H9 (cell line): ENCODE measurements around the gene TMSB4X. TPM values are rescaled to one million over a fixed set of nuclear protein-coding genes. Genes with fewer than 3 reads are reported as not detected.

ENCODE experiments used
- DNase-seq: peaks from one replicate; pipeline ENCODE4 v3.0.0-alpha.2; 2017
- H2AFZ ChIP-seq: one replicate; pipeline ENCODE4 v1.6.1; 2013; ENCODE audit warnings: mild to moderate bottlenecking, low read length, control low read depth, moderate library complexity
- H2AK5ac ChIP-seq: 2 replicates; pipeline ENCODE4 v1.6.1; 2013; ENCODE audit warnings: low read length, control low read depth, mixed read lengths; ENCODE audit not compliant: insufficient read length
- H2BK120ac ChIP-seq: one replicate; pipeline ENCODE4 v1.6.1; 2013; ENCODE audit warnings: low read depth, mild to moderate bottlenecking, low read length, control low read depth, inconsistent platforms; ENCODE audit not compliant: poor library complexity, severe bottlenecking
- H2BK12ac ChIP-seq: 2 replicates; pipeline ENCODE4 v1.6.1; 2013; ENCODE audit warnings: low read length, control low read depth, mixed read lengths, low read depth; ENCODE audit not compliant: insufficient read length
- H2BK15ac ChIP-seq: 2 replicates; pipeline ENCODE4 v1.6.1; 2013; ENCODE audit warnings: low read depth, low read length, control low read depth
- H2BK20ac ChIP-seq: one replicate; pipeline ENCODE4 v1.6.1; 2013; ENCODE audit warnings: low read depth, mild to moderate bottlenecking, low read length, control low read depth, inconsistent platforms; ENCODE audit not compliant: poor library complexity, severe bottlenecking
- H2BK5ac ChIP-seq: 2 replicates; pipeline ENCODE4 v1.6.1; 2013; ENCODE audit warnings: low read length, control low read depth, mixed read lengths; ENCODE audit not compliant: insufficient read length
- H3K14ac ChIP-seq: 2 replicates; pipeline ENCODE4 v1.6.1; 2013; ENCODE audit warnings: low read length, control low read depth; ENCODE audit not compliant: insufficient read depth
- H3K18ac ChIP-seq: 2 replicates; pipeline ENCODE4 v1.6.1; 2013; ENCODE audit warnings: low read depth, mild to moderate bottlenecking, mixed read lengths, low read length, control low read depth; ENCODE audit not compliant: insufficient read length
- H3K23ac ChIP-seq: 2 replicates; pipeline ENCODE4 v1.6.1; 2013; ENCODE audit warnings: low read length, control low read depth, mixed read lengths, low read depth; ENCODE audit not compliant: insufficient read length
- H3K23me2 ChIP-seq: 2 replicates; pipeline ENCODE4 v1.6.1; 2013; ENCODE audit warnings: low read depth, mild to moderate bottlenecking, mixed read lengths, low read length, control low read depth; ENCODE audit not compliant: insufficient read length, poor library complexity, severe bottlenecking
- H3K27ac ChIP-seq: 2 replicates; pipeline ENCODE4 v1.5.1; 2013; ENCODE audit warnings: low read length, control low read depth, mixed read lengths, low read depth; ENCODE audit not compliant: insufficient read length
- H3K27me3 ChIP-seq: 2 replicates; pipeline ENCODE4 v1.6.1; 2013; ENCODE audit warnings: low read length, control low read depth, inconsistent platforms; ENCODE audit not compliant: insufficient read depth
- H3K4ac ChIP-seq: 2 replicates; pipeline ENCODE4 v1.6.1; 2013; ENCODE audit warnings: low read depth, mild to moderate bottlenecking, control low read depth, inconsistent platforms, low read length, moderate library complexity
- H3K4me1 ChIP-seq: 2 replicates; pipeline ENCODE4 v1.6.1; 2013; ENCODE audit warnings: low read length, control low read depth, inconsistent platforms; ENCODE audit not compliant: insufficient read depth
- H3K4me2 ChIP-seq: 2 replicates; pipeline ENCODE4 v1.6.1; 2013; ENCODE audit warnings: low read length, control low read depth, mixed read lengths; ENCODE audit not compliant: insufficient read length, insufficient read depth
- H3K56ac ChIP-seq: 2 replicates; pipeline ENCODE4 v1.6.1; 2013; ENCODE audit warnings: low read depth, mild to moderate bottlenecking, mixed read lengths, low read length, control low read depth; ENCODE audit not compliant: insufficient read length
- H3K79me1 ChIP-seq: 2 replicates; pipeline ENCODE4 v1.6.1; 2013; ENCODE audit warnings: low read depth, mild to moderate bottlenecking, moderate library complexity, low read length, control low read depth, inconsistent platforms; ENCODE audit not compliant: insufficient read depth, poor library complexity, severe bottlenecking
- H3K79me2 ChIP-seq: 2 replicates; pipeline ENCODE4 v1.6.1; 2013; ENCODE audit warnings: low read length, control low read depth, inconsistent platforms; ENCODE audit not compliant: insufficient read depth
- H3K9ac ChIP-seq: 2 replicates; pipeline ENCODE4 v1.6.1; 2013; ENCODE audit warnings: low read length, control low read depth, mixed read lengths; ENCODE audit not compliant: insufficient read length; ENCODE audit errors: extremely low read depth
- H3K9me3 ChIP-seq: one replicate; pipeline ENCODE4 v1.6.1; 2013; ENCODE audit warnings: low read depth, low read length, inconsistent platforms; ENCODE audit not compliant: control insufficient read depth
- H3T11ph ChIP-seq: one replicate; pipeline ENCODE4 v1.6.1; 2013; ENCODE audit warnings: mild to moderate bottlenecking, low read length, control low read depth, inconsistent platforms
- H4K20me1 ChIP-seq: one replicate; pipeline ENCODE4 v1.6.1; 2013; ENCODE audit not compliant: control insufficient read depth, insufficient read length, insufficient read depth
- H4K5ac ChIP-seq: 2 replicates; pipeline ENCODE4 v1.6.1; 2013; ENCODE audit warnings: low read depth, mild to moderate bottlenecking, mixed read lengths, low read length, control low read depth; ENCODE audit not compliant: insufficient read length
- H4K8ac ChIP-seq: replicated peaks from 2 replicates; pipeline ENCODE4 v1.6.1; 2013; ENCODE audit warnings: low read length, control low read depth, mixed read lengths, low read depth; ENCODE audit not compliant: insufficient read length
- H4K91ac ChIP-seq: 2 replicates; pipeline ENCODE4 v1.6.1; 2013; ENCODE audit warnings: low read depth, mild to moderate bottlenecking, moderate library complexity, mixed read lengths, low read length, control low read depth; ENCODE audit not compliant: insufficient read length
- H3K27ac Mint-ChIP-seq, 3 experiments: 2 replicates in 2 of 3; 3 replicates in 1 of 3; pipeline ENCODE4 v1.8.0; 2020 to 2021; ENCODE audit warnings: mixed read lengths in 3 of 3, mild to moderate bottlenecking in 1 of 3, moderate library complexity in 1 of 3
- H3K27me3 Mint-ChIP-seq: 2 replicates; pipeline ENCODE4 v1.8.0; 2021; ENCODE audit warnings: low read depth, mild to moderate bottlenecking, moderate library complexity, mixed read lengths
- H3K36me3 Mint-ChIP-seq, 3 experiments: 2 replicates in 2 of 3; 3 replicates in 1 of 3; pipeline ENCODE4 v1.8.0; 2020 to 2021; ENCODE audit warnings: low read depth in 3 of 3, mixed read lengths in 3 of 3; ENCODE audit not compliant: insufficient read depth in 1 of 3
- H3K4me1 Mint-ChIP-seq, 2 experiments: 2 replicates each; pipeline ENCODE4 v1.8.0; 2020; ENCODE audit warnings: mixed read lengths in 2 of 2
- H3K4me3 Mint-ChIP-seq, 2 experiments: 2 replicates in 1 of 2; 3 replicates in 1 of 2; pipeline ENCODE4 v1.8.0; 2020 to 2021; ENCODE audit warnings: mild to moderate bottlenecking in 2 of 2, mixed read lengths in 2 of 2, moderate library complexity in 1 of 2
- H3K9me3 Mint-ChIP-seq, 2 experiments: 2 replicates in 1 of 2; 3 replicates in 1 of 2; pipeline ENCODE4 v1.8.0; 2020; ENCODE audit warnings: mild to moderate bottlenecking in 2 of 2, mixed read lengths in 2 of 2, moderate library complexity in 1 of 2
- WGBS: extraction: QIAGEN DNeasy Blood & Tissue Kit; methylation state at CpG from one replicate; pipeline ENCODE4 v1.1.7; 2013; ENCODE audit warnings: missing lambda C conversion rate, low lambda C conversion rate, mixed read lengths; ENCODE audit not compliant: insufficient read length; ENCODE audit errors: extremely low coverage; 5-methylcytosine and 5-hydroxymethylcytosine counted together
- total RNA-seq: library from RNA; stranded (reverse); gene quantifications from 2 replicates; pipeline ENCODE4 v1.2.1, GENCODE V29; 2021
- TF ChIP-seq, protein P1 (sequence below): fragments of 200-600 bp; sonication (generic); conservative IDR thresholded peaks from 3 replicates; pipeline ENCODE4 v1.8.0; 2021; ENCODE audit warnings: antibody characterized with exemption, mild to moderate bottlenecking

The TMSB4X gene
- total RNA-seq, 1 experiment from 2014 or later: 2,733 TPM

- peak overlapping the region; percentile 87 to 97 for H3K4me3 Mint-ChIP-seq
- H3K27ac Mint-ChIP-seq: peak overlapping the region; percentile 95 to 99 (median 97); a peak in 6 of 7 replicates
- H2BK120ac ChIP-seq: no peak overlapping the region
- no peak overlapping the region for H2BK15ac ChIP-seq
- no peak overlapping the region for H2AK5ac ChIP-seq
- H3K36me3 Mint-ChIP-seq: peaks cover 25 to 34% (median 28%) of the 10 kb centered on the region in 3 experiments
- H3K4me1 ChIP-seq: peaks cover 2% of the 10 kb centered on the region; the same call in 1 of the 2 replicates
- peaks cover 39 to 50% of the 10 kb centered on the region in 2 experiments for H3K4me1 Mint-ChIP-seq
- peak overlapping the region; percentile 31 for H4K5ac ChIP-seq
- H3K4ac ChIP-seq: peak overlapping the region; percentile 12; the same call in 1 of the 2 replicates
- H4K91ac ChIP-seq: peak overlapping the region; percentile 23
- peak overlapping the region; percentile 90 for H3K18ac ChIP-seq
- no peak overlapping the region for H2AFZ ChIP-seq
- no peak overlapping the region for H3T11ph ChIP-seq
- TF ChIP-seq, protein P1, sequence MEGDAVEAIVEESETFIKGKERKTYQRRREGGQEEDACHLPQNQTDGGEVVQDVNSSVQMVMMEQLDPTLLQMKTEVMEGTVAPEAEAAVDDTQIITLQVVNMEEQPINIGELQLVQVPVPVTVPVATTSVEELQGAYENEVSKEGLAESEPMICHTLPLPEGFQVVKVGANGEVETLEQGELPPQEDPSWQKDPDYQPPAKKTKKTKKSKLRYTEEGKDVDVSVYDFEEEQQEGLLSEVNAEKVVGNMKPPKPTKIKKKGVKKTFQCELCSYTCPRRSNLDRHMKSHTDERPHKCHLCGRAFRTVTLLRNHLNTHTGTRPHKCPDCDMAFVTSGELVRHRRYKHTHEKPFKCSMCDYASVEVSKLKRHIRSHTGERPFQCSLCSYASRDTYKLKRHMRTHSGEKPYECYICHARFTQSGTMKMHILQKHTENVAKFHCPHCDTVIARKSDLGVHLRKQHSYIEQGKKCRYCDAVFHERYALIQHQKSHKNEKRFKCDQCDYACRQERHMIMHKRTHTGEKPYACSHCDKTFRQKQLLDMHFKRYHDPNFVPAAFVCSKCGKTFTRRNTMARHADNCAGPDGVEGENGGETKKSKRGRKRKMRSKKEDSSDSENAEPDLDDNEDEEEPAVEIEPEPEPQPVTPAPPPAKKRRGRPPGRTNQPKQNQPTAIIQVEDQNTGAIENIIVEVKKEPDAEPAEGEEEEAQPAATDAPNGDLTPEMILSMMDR: no peak
- H3K79me2 ChIP-seq: peaks cover 11% of the 10 kb centered on the region; the same call in 1 of the 2 replicates
- H3K56ac ChIP-seq: peak overlapping the region; percentile 96
- peak overlapping the region; percentile 98 for H3K14ac ChIP-seq
- H3K4me2 ChIP-seq: peak overlapping the region; percentile 82
- no CpG with 5 or more reads among the region's 26 CpGs for WGBS
- H3K27me3 ChIP-seq: no peaks in the 10 kb centered on the region
- no peaks in the 10 kb centered on the region for H3K79me1 ChIP-seq
- H3K23ac ChIP-seq: no peak overlapping the region
- peak overlapping the region; percentile 75 for H3K27ac ChIP-seq
- no peak overlapping the region for H2BK20ac ChIP-seq
- no peaks in the 10 kb centered on the region for H3K9me3 ChIP-seq
- H4K8ac ChIP-seq: peak overlapping the region; percentile 32
- H3K27me3 Mint-ChIP-seq: no peaks in the 10 kb centered on the region; the same call in 1 of the 2 replicates
- peaks cover 73 to 79% of the 10 kb centered on the region in 2 experiments for H3K9me3 Mint-ChIP-seq
- DNase-seq: no peak
- H3K9ac ChIP-seq: peak overlapping the region; percentile 100
- H2BK12ac ChIP-seq: no peak overlapping the region
- no peaks in the 10 kb centered on the region for H4K20me1 ChIP-seq
- no peak overlapping the region for H2BK5ac ChIP-seq
- no peaks in the 10 kb centered on the region for H3K23me2 ChIP-seq
Measured at GRCh38 chrX:12975670-12975965, 708 bp downstream of the TMSB4X start.
